ENCODE results near the gene KIAA2012.

KIAA2012 gene

DNA sequence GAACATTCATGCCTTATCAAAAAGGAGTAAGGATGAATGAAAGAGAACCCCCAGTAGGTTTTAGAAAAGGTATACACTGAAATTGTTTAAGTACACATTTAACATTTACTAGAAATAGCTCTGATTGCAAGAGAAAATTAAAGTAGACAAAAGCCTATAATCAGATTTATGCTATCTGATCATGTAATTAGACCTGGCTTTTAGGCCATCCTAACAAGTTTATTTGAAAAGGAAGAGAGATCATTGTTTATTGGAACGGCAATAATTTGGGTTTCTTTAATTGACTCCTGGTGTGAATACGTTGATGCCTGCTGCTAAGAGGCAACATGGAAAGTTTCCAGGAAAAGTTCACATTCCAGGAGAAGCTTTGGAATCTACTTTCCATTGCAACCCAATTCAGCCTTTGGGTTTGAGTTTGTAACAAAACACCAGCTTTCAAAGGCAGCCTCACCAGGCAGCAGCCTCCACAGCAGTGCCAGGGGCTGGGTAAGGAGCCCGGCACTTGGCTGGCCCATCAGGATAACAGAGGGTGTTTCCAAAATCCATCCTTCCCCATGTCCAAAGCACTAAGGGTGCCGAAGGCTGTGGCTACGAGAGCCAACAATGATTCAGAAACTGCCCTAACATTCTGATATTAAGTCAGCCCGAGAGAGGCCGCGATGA, 21.4 kb upstream of the KIAA2012 start:
- DNase-seq (ENCODE audit: low read depth in 1 of 2, low spot score in 1 of 2): no peak

DNA sequence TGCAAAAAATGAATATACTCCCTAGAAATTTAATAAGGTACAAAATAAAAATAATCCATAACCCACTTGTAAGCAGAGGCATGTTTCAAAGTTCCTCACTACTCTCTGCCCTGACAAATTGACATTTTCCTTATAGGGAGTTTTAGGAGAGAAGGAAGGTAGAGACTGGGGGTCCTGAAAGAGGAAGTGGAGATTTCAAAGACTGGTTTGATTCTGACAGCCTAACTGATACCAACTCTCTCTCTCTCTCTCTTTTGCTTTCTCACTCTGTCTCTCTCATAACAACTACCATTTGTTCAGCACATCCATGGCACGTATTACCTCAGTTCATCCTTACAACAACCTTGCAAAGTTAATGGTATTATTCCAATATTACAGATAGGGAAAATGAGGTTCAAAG, 20.8 kb upstream of the KIAA2012 start:
- TF ChIP-seq, protein P1, sequence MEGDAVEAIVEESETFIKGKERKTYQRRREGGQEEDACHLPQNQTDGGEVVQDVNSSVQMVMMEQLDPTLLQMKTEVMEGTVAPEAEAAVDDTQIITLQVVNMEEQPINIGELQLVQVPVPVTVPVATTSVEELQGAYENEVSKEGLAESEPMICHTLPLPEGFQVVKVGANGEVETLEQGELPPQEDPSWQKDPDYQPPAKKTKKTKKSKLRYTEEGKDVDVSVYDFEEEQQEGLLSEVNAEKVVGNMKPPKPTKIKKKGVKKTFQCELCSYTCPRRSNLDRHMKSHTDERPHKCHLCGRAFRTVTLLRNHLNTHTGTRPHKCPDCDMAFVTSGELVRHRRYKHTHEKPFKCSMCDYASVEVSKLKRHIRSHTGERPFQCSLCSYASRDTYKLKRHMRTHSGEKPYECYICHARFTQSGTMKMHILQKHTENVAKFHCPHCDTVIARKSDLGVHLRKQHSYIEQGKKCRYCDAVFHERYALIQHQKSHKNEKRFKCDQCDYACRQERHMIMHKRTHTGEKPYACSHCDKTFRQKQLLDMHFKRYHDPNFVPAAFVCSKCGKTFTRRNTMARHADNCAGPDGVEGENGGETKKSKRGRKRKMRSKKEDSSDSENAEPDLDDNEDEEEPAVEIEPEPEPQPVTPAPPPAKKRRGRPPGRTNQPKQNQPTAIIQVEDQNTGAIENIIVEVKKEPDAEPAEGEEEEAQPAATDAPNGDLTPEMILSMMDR (IDR thresholded peaks at IDR 0.05; ENCODE audit: insufficient read depth, low read length): no peak
- TF ChIP-seq SPI1 (IDR thresholded peaks at IDR 0.05; ENCODE audit: borderline replicate concordance, low read depth): peak; percentile 55
- no peak for DNase-seq (ENCODE audit: low read depth in 1 of 2, low spot score in 1 of 2)
- Histone ChIP-seq H3K27ac (replicated peaks) (no peak overlapping the region), H3K4me3 (replicated peaks; ENCODE audit: insufficient read depth, low read length) (no peak overlapping the region), H3K27me3 (ENCODE audit: insufficient read depth, poor library complexity, severe bottlenecking) (no peaks in the 10 kb centered on the region)

More for the DNA sequence above, 21.4 kb upstream of the KIAA2012 start:
- Histone ChIP-seq H3K27ac (replicated peaks) (no peak overlapping the region), H3K27me3 (ENCODE audit: insufficient read depth, poor library complexity, severe bottlenecking) (no peaks in the 10 kb centered on the region), H3K4me3 (replicated peaks; ENCODE audit: insufficient read depth, low read length) (no peak overlapping the region)
- TF ChIP-seq SPI1 (IDR thresholded peaks at IDR 0.05; ENCODE audit: borderline replicate concordance, low read depth) (no peak), POLR2AphosphoS5 (IDR thresholded peaks at IDR 0.05; ENCODE audit: low read depth) (no peak), GABPA (IDR thresholded peaks at IDR 0.05; ENCODE audit: low read depth) (no peak)
- TF ChIP-seq, protein P2, sequence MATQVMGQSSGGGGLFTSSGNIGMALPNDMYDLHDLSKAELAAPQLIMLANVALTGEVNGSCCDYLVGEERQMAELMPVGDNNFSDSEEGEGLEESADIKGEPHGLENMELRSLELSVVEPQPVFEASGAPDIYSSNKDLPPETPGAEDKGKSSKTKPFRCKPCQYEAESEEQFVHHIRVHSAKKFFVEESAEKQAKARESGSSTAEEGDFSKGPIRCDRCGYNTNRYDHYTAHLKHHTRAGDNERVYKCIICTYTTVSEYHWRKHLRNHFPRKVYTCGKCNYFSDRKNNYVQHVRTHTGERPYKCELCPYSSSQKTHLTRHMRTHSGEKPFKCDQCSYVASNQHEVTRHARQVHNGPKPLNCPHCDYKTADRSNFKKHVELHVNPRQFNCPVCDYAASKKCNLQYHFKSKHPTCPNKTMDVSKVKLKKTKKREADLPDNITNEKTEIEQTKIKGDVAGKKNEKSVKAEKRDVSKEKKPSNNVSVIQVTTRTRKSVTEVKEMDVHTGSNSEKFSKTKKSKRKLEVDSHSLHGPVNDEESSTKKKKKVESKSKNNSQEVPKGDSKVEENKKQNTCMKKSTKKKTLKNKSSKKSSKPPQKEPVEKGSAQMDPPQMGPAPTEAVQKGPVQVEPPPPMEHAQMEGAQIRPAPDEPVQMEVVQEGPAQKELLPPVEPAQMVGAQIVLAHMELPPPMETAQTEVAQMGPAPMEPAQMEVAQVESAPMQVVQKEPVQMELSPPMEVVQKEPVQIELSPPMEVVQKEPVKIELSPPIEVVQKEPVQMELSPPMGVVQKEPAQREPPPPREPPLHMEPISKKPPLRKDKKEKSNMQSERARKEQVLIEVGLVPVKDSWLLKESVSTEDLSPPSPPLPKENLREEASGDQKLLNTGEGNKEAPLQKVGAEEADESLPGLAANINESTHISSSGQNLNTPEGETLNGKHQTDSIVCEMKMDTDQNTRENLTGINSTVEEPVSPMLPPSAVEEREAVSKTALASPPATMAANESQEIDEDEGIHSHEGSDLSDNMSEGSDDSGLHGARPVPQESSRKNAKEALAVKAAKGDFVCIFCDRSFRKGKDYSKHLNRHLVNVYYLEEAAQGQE (IDR thresholded peaks at IDR 0.05; ENCODE audit: insufficient replicate concordance, low read depth): no peak
- TF ChIP-seq, protein P1 (IDR thresholded peaks at IDR 0.05; ENCODE audit: insufficient read depth, low read length): no peak

DNA sequence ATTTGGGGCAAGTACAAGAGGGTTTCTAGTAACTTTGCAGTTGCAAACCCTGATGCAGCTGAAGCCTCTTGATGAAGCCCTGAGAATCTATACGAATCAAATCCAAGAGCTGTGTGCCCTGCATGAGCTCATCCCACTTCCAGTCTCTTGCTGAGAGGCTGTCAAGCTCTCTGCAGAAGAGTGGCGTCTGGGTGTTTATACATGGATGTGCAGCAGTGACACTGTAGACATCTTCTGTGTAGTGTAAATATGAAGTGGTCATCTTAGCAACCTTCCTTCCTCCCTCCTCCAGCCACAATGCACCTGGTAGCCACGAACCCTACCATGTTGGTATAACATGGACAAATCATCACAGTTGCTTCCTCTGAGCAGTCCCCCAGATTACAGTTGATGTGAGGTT, 18.4 kb upstream of the KIAA2012 start:
- Histone ChIP-seq H3K27me3 (ENCODE audit: insufficient read depth, poor library complexity, severe bottlenecking) (peaks cover 3% of the 10 kb centered on the region), H3K4me3 (replicated peaks; ENCODE audit: insufficient read depth, low read length) (no peak overlapping the region), H3K27ac (replicated peaks) (no peak overlapping the region)
- TF ChIP-seq GABPA (IDR thresholded peaks at IDR 0.05; ENCODE audit: low read depth) (no peak), POLR2AphosphoS5 (IDR thresholded peaks at IDR 0.05; ENCODE audit: low read depth) (no peak)
- TF ChIP-seq, protein P1 (IDR thresholded peaks at IDR 0.05; ENCODE audit: insufficient read depth, low read length): no peak
- DNase-seq (ENCODE audit: low read depth in 1 of 2, low spot score in 1 of 2): no peak

DNA sequence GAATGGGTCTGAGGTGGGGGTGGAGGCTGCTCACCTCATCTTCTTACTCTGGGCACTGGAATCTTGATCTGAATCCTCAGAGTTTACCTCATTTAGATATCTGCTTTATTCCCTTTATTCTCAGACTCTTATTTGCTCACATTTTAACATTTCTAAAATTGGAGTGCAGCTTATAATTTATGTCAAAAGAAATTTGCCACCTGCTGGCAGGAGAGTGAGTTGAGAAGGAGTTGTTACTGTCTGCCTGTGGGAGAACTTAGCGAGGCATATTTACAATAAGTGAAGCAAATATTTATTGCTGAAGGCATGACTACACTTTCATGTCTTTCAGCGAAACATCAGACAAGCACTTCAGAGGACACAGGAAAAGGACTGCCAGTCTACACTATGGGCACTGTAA, 16.4 kb upstream of the KIAA2012 start:
- Histone ChIP-seq H3K4me3 (replicated peaks; ENCODE audit: insufficient read depth, low read length) (no peak overlapping the region), H3K27me3 (ENCODE audit: insufficient read depth, poor library complexity, severe bottlenecking) (peaks cover 3% of the 10 kb centered on the region), H3K27ac (replicated peaks) (no peak overlapping the region)
- TF ChIP-seq SPI1 (IDR thresholded peaks at IDR 0.05; ENCODE audit: borderline replicate concordance, low read depth) (no peak), POLR2AphosphoS5 (IDR thresholded peaks at IDR 0.05; ENCODE audit: low read depth) (no peak), GABPA (IDR thresholded peaks at IDR 0.05; ENCODE audit: low read depth) (no peak)
- TF ChIP-seq, protein P1 (IDR thresholded peaks at IDR 0.05; ENCODE audit: insufficient read depth, low read length): no peak
- TF ChIP-seq, protein P2 (IDR thresholded peaks at IDR 0.05; ENCODE audit: insufficient replicate concordance, low read depth): no peak
- DNase-seq (ENCODE audit: low read depth in 1 of 2, low spot score in 1 of 2): no peak

Measured in HL-60 (cell line).